Measurements from ENCODE around the gene RPL26. TPM values are rescaled to one million over a fixed set of nuclear protein-coding genes. Genes with fewer than 3 reads are reported as not detected.

The RPL26 gene
- total RNA-seq, 4 donors from 2014 or later: 2,728 to 5,465 (median 3,162) TPM

- no peaks in the 10 kb centered on the region for H3K27me3 ChIP-seq
- TF ChIP-seq CTCF (IDR thresholded peaks at IDR 0.05) (no peak), POLR2A (IDR thresholded peaks at IDR 0.05) (no peak)
- WGBS, 2 donors: 65 to 68% methylated on average over 4 of the region's 4 CpGs
Measured at GRCh38 chr17:8341456-8341855, 41.5 kb downstream of the RPL26 start.

GRCh38 chr17:8339540-8339939, 43.5 kb downstream of the RPL26 start, which contains the start of gene ODF4:
Gene ODF4, plus strand, starts transcription at chr17:8339840. Its CDS starts 212 bp downstream, at chr17:8340052.
- no peak within 1 kb of the TSS for H3K27ac ChIP-seq
- no peak for DNase-seq
- H3K36me3 ChIP-seq: no peaks in the 10 kb centered on the region
- no peaks in the 10 kb centered on the region for H3K4me1 ChIP-seq
- intact Hi-C loops (cut with DNase I): no loop called here
- TF ChIP-seq CTCF (IDR thresholded peaks at IDR 0.05) (no peak), POLR2A (IDR thresholded peaks at IDR 0.05) (no peak)
- 67 to 76% methylated on average over 2 of the region's 2 CpGs for WGBS, 2 donors
- no peaks in the 10 kb centered on the region for H3K27me3 ChIP-seq
- no peaks in the 10 kb centered on the region for H3K9me3 ChIP-seq
- no peak within 1 kb of the TSS for H3K4me3 ChIP-seq (replicated peaks in 1 of 3)

More at GRCh38 chr17:8341456-8341855, 41.5 kb downstream of the RPL26 start:
- H3K4me3 ChIP-seq (replicated peaks in 1 of 3): no peak overlapping the region
- no peaks in the 10 kb centered on the region for H3K9me3 ChIP-seq
- H3K4me1 ChIP-seq: peaks cover 5 to 8% of the 10 kb centered on the region in 2 donors
- no peaks in the 10 kb centered on the region for H3K36me3 ChIP-seq
- no peak overlapping the region for H3K27ac ChIP-seq
- DNase-seq: no peak
- intact Hi-C loops (cut with DNase I): no loop called here

GRCh38 chr17:8338753-8339140, 44.2 kb downstream of the RPL26 start:
- no peak overlapping the region for H3K4me3 ChIP-seq (replicated peaks in 1 of 3)
- no peaks in the 10 kb centered on the region for H3K27me3 ChIP-seq
- H3K9me3 ChIP-seq: no peaks in the 10 kb centered on the region
- 84 to 91% methylated on average over 5 of the region's 5 CpGs for WGBS, 2 donors
- TF ChIP-seq POLR2A (IDR thresholded peaks at IDR 0.05): no peak
- TF ChIP-seq CTCF (IDR thresholded peaks at IDR 0.05): no peak
- DNase-seq: no peak
- H3K27ac ChIP-seq: no peak overlapping the region
- intact Hi-C loops (cut with DNase I): no loop called here
- no peaks in the 10 kb centered on the region for H3K36me3 ChIP-seq
- no peaks in the 10 kb centered on the region for H3K4me1 ChIP-seq

- no peak for DNase-seq
- Histone ChIP-seq H3K9me3 (no peaks in the 10 kb centered on the region), H3K4me1 (no peaks in the 10 kb centered on the region), H3K36me3 (no peaks in the 10 kb centered on the region), H3K27ac (no peak overlapping the region), H3K4me3 (replicated peaks in 1 of 3) (no peak overlapping the region), H3K27me3 (no peaks in the 10 kb centered on the region)
- WGBS, 2 donors: 37 to 46% methylated on average over 11 of the region's 11 CpGs
- TF ChIP-seq CTCF (IDR thresholded peaks at IDR 0.05) (no peak), POLR2A (IDR thresholded peaks at IDR 0.05) (no peak)
- intact Hi-C loops (cut with DNase I): no loop called here
Measured at GRCh38 chr17:8337802-8338752, 44.9 kb downstream of the RPL26 start.

- TF ChIP-seq CTCF (IDR thresholded peaks at IDR 0.05) (no peak), POLR2A (IDR thresholded peaks at IDR 0.05) (no peak)
- no peak overlapping the region for H3K27ac ChIP-seq
- H3K4me1 ChIP-seq: no peaks in the 10 kb centered on the region
- no peaks in the 10 kb centered on the region for H3K36me3 ChIP-seq
- H3K27me3 ChIP-seq: no peaks in the 10 kb centered on the region
- H3K9me3 ChIP-seq: no peaks in the 10 kb centered on the region
- intact Hi-C loops (cut with DNase I): no loop called here
- no peak for DNase-seq
- WGBS, 2 donors: 90 to 95% methylated on average over 2 to 4 of the region's 4 CpGs
- no peak overlapping the region for H3K4me3 ChIP-seq (replicated peaks in 1 of 3)
Measured at GRCh38 chr17:8333281-8333680, 49.7 kb downstream of the RPL26 start.

Measured in thyroid gland (tissue), 4 donors.